ENCODE measurements around the gene POMC.
A peak's percentile ranks its signal among the peaks of the same experiment; 100 is the strongest.

POMC gene

DNA sequence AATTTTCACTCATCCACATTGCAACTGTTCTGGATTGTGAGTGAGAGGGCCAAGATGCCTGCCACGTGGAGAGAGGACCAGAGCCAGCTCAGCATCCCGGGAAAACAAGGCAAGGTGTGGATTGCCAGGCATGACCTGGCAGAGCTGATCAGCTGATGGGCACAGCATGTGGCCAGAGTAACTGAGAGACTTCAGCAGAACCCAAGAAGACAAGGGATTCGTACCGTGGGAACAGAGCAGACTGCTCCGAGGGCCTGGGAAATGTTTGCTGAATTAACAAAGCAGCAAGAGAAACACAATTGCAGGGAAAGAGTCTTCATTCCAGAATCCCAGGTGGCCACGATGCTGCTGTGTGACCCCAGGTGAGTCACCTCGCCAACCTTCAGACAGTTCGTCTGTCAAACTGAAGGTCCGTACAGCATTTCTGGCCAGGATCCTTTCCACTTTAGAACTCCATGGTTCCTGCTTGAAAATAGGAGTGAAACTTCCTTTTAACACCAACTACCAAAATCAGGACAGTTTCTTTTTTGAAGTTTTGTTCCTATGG lies 26.3 kb upstream of the POMC start:
- ATAC-seq (no peak), DNase-seq (ENCODE audit: low spot score in 2 of 2) (no peak)
- Mint-ChIP-seq H3K4me1 (peaks cover 7% of the 10 kb centered on the region), H3K9me3 (no peaks in the 10 kb centered on the region), H3K36me3 (no peaks in the 10 kb centered on the region), H3K27ac (no peak overlapping the region), H3K4me3 (no peak overlapping the region)

DNA sequence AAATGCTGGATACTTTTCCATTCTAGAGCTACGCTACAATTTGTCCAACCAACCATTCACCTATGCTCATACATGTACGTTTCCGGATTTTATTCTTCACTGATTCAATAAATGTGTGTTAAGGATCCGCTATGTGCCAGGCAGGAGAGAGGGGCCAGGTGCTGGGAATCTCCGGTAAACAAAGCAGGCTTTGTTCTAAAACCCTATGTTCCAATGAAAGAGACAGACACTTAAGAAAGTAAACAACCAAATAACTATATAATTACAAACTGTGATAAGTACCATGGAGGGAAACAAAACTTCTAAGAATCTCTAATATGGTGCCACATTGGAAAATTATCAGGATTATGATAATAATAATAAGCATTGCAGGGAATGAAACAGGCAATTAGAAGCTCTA lies 22.2 kb upstream of the POMC start:
- ATAC-seq: no peak
- no peak for DNase-seq (ENCODE audit: low spot score in 2 of 2)
- Mint-ChIP-seq H3K4me3 (no peak overlapping the region), H3K36me3 (no peaks in the 10 kb centered on the region), H3K27ac (no peak overlapping the region), H3K4me1 (no peaks in the 10 kb centered on the region), H3K9me3 (no peaks in the 10 kb centered on the region)

DNA sequence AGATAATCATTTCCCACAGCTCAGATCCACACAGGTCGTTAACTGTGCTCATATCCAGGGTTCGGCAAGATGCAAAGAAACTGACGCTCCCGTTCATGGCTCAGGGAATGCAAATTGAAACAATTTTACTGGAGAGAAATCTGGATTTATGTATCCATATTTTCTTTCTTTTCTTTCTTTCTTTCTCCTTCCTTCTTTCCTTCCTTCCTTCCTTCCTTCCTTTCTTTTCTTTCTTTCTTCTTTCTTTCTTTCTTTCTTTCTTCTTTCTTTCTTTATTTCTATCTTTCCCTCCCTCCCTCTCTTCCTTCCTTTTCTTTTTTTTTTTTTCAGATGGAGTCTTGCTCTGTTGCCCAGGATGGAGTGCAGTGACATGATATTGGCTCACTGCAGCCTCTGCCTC lies 20.0 kb upstream of the POMC start:
- no peaks in the 10 kb centered on the region for H3K9me3 Mint-ChIP-seq
- ATAC-seq: no peak
- H3K36me3 Mint-ChIP-seq: no peaks in the 10 kb centered on the region
- no peak overlapping the region for H3K4me3 Mint-ChIP-seq
- no peak for DNase-seq (ENCODE audit: low spot score in 2 of 2)
- no peak overlapping the region for H3K27ac Mint-ChIP-seq
- no peaks in the 10 kb centered on the region for H3K4me1 Mint-ChIP-seq

DNA sequence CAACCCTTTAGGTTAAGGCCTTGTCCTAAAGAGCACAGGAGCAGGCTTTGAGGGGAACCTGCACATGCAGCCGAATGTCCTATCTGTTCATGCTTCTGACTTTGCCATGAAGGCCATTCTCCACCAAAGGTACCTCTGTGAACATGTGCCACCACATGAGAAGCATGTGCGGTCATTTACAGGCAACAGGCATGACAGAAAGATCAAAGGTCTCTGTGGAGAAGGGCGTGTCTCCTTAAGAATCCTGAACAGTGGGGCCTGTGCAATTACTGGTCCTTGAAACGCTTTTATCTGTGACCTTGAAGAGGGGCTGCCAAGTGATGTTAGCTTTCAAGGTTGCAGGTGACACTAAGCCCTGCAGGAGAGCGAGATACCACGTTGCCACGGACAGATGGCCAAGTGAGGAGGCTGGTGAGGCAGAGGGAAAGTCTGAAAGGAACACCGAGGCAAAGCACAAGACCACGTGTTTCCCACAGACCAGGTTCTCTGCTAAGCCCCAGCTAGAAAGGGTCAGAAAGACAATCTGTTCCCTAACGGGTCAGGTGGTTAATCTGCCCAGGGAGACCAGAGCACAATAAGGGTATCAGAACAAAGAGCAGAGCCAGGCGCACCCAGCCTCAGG lies 19.5 kb upstream of the POMC start:
- no peak overlapping the region for H3K4me3 Mint-ChIP-seq
- H3K27ac Mint-ChIP-seq: no peak overlapping the region

DNA sequence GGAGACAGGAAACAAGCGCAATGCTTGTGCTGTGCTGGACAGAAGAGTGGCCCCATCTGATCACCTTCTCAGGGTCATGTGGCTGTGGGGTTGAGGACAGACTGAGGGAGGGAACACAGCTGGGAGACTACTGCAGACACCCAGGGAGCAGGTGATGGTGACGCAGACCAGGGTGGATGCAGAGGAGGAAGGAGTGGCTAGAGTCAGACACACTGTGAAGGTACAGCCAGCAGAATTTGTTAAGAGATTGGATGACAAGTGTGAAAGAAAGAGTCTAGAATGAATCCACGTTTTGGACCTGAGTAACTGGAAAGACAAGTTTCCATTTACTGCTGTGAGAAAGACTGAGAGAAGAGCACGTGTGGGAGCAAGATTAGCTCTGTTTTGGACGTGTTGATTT lies 15.9 kb upstream of the POMC start:
- DNase-seq (ENCODE audit: low spot score in 2 of 2) (no peak), ATAC-seq (no peak)
- Mint-ChIP-seq H3K9me3 (no peaks in the 10 kb centered on the region), H3K4me1 (no peaks in the 10 kb centered on the region), H3K27ac (no peak overlapping the region), H3K4me3 (no peak overlapping the region), H3K36me3 (no peaks in the 10 kb centered on the region)

More for the DNA sequence above, 19.5 kb upstream of the POMC start:
- DNase-seq (ENCODE audit: low spot score in 2 of 2): no peak
- Mint-ChIP-seq H3K4me1 (no peaks in the 10 kb centered on the region), H3K9me3 (no peaks in the 10 kb centered on the region), H3K36me3 (no peaks in the 10 kb centered on the region)
- ATAC-seq: no peak

DNA sequence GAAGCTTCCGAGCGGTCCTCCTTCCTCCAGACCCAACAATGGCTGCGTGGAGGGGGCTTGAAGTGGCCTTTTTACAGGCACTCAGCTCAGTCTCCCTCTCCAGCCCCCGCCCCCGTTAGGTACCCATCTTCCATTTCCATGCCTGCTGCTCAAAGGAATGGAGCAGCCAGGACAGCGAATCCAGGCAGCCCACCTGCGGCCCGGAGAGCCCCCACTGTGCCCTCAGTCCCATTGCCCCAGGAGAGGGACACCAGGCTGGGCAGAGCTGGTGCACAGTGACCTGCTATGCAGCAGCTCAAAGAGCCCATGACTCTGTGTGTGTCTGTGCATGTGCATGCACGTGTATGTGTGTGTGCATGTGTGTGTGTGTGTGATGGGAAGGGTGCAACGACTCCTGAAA lies 10.6 kb upstream of the POMC start:
- H3K27ac Mint-ChIP-seq: no peak overlapping the region
- H3K4me1 Mint-ChIP-seq: no peaks in the 10 kb centered on the region
- no peak for DNase-seq (ENCODE audit: low spot score in 2 of 2)
- ATAC-seq: no peak
- H3K9me3 Mint-ChIP-seq: no peaks in the 10 kb centered on the region
- H3K36me3 Mint-ChIP-seq: no peaks in the 10 kb centered on the region
- H3K4me3 Mint-ChIP-seq: no peak overlapping the region

DNA sequence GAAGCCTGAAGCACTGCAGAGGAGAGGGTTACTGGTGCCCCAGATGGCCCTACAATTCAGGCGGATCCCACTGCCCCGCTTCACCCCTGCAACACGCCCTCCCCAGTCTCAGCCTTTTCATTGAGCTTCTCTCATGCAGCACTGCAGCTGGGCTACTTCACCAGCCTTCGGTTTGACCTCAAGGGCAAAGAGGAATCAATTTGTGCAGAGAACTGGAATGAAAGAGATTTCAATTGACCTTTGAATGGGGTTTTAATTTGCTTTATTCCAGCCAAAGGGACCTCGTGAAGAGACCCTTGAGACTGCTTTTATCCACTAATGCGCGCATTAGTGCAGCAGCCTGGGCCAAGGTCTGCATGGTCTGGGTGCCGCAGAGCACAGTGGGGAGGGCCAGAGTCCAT lies 8.8 kb upstream of the POMC start:
- DNase-seq (ENCODE audit: low spot score in 2 of 2) (no peak), ATAC-seq (no peak)
- Mint-ChIP-seq H3K27ac (no peak overlapping the region), H3K9me3 (no peaks in the 10 kb centered on the region), H3K4me3 (no peak overlapping the region), H3K4me1 (no peaks in the 10 kb centered on the region), H3K36me3 (no peaks in the 10 kb centered on the region)

DNA sequence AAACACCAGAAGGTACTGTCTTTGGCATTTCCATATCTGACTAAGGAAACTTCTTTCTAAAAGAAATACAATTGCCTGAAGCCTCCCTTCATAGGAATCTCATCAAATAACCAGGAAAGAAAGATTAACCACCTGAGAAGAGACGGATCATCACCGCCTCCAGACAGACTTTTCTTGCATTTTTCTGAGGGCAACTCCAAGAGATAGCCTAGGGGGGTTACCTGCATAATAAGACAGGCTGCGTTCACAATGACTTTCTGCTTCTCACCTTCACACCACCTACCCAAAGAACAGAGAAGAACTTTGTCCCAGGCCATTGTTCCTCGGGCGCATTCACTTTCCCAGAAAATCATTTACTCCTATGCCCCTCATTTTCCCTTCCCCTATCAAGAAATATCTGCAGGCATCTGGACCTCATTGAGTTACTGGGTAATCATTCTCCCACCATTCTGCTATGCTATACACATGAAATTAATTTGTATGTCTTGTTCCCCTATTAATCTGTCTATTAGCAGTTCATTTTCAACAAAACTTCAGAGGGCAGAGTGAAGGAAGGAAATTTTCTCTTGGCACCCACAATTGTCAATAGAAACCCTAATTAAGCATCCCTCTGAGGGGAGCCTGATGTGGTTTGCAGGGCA lies 8.3 kb upstream of the POMC start:
- Mint-ChIP-seq H3K27ac (no peak overlapping the region), H3K9me3 (no peaks in the 10 kb centered on the region), H3K4me3 (no peak overlapping the region), H3K4me1 (no peaks in the 10 kb centered on the region), H3K36me3 (no peaks in the 10 kb centered on the region)
- DNase-seq (ENCODE audit: low spot score in 2 of 2) (no peak), ATAC-seq (no peak)

DNA sequence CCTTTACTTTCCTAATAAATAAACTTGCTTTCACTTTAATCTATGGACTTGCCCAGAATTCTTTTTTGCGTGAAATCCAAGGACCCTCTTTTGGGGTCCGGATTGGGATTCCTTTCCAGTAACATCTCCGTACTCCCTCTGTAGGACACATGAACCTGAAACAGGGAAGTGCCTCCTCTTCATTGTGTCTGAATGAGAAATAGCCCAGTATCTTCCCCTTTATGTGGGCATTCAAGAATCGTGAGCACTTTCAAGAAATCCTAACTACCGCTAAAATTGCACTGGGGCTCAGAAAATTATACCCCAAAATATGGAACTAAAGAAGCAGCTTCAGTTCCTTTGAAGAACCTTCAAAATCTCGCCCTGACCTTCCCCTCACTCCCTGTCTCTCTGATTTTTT lies 7.8 kb upstream of the POMC start:
- Mint-ChIP-seq H3K9me3 (no peaks in the 10 kb centered on the region), H3K36me3 (no peaks in the 10 kb centered on the region), H3K4me3 (no peak overlapping the region), H3K4me1 (no peaks in the 10 kb centered on the region), H3K27ac (no peak overlapping the region)
- no peak for ATAC-seq
- no peak for DNase-seq (ENCODE audit: low spot score in 2 of 2)

DNA sequence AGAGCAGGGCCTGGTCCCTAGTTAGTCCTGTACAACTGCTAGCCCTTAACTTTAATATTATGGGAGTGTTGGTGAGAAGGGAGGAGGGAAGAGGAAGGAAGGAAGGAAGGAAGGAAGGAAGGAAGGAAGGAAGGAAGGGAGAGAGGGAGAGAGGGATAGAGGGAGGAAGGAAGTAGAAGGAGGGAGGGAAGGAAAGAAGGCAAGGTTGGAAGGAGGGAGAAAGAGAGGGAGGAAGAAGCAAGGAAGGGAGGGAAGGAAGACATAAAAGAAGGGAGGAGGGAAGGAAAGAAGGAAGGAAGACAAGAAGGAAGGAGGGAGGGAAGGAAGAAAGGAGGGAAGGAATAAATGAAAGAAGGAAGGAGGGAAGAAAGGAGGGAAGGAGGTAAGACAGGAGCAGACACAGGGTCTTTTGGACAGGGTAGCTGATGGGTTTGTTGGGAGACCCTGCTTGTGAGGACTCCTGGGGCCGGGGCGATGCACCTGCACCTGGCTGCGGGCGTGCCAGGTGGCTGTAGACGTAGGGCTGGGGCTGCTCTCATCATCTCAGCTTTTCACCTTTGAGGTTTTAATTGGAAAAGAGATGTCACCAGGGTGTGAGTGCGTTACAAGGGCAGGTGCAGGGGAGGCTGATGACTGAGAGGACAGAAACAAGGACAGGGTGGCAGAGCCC lies 5.9 kb upstream of the POMC start:
- Mint-ChIP-seq H3K4me1 (no peaks in the 10 kb centered on the region), H3K27ac (no peak overlapping the region), H3K4me3 (no peak overlapping the region), H3K36me3 (no peaks in the 10 kb centered on the region), H3K9me3 (no peaks in the 10 kb centered on the region)
- ATAC-seq: no peak
- no peak for DNase-seq (ENCODE audit: low spot score in 2 of 2)

DNA sequence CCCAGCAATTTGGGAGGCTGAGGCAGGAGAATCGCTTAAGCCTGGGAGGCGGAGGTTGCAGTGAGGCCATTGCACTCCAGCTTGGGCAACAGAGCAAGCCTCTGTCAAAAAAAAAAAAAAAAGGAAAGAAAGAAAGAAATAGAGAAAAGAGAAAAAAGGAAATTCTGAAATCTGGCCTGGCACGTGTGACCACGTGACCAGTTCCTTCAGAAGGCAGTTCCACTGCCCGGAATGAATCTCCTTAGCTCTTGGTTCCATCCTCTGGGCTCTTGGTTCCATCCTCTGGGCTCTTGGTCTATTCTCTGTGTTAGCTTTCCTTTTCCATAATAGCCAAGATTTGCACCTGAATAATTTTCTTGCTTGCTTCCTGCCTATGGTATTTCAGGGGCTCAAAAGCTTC lies 5.3 kb upstream of the POMC start:
- DNase-seq (ENCODE audit: low spot score in 2 of 2) (no peak), ATAC-seq (no peak)
- no peak overlapping the region for H3K4me3 Mint-ChIP-seq
- no peaks in the 10 kb centered on the region for H3K36me3 Mint-ChIP-seq
- no peak overlapping the region for H3K27ac Mint-ChIP-seq
- peaks cover 2% of the 10 kb centered on the region for H3K4me1 Mint-ChIP-seq
- no peaks in the 10 kb centered on the region for H3K9me3 Mint-ChIP-seq

DNA sequence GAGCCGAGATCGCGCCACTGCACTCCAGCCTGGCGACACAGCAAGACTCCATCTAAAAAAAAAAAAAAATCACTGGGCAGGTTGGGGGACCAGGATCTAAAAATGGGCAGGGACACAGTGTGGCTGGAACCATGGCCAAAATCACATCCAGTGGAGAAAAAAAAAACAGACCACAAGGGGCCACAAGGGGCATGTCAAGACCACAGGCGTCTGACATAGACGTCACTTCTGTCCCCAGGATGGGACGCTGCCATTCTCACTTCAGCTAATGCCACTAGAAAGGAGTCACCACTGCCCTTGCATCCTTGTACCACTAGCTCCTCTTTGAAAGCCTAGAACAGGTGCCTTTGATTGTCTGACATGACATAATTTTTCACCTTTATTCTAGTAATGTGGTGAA lies 2.5 kb upstream of the POMC start:
- DNase-seq (ENCODE audit: low spot score in 2 of 2): no peak
- H3K36me3 Mint-ChIP-seq: no peaks in the 10 kb centered on the region
- H3K4me3 Mint-ChIP-seq: no peak overlapping the region
- no peaks in the 10 kb centered on the region for H3K9me3 Mint-ChIP-seq
- peaks cover 16% of the 10 kb centered on the region for H3K4me1 Mint-ChIP-seq
- ATAC-seq: no peak
- no peak overlapping the region for H3K27ac Mint-ChIP-seq

DNA sequence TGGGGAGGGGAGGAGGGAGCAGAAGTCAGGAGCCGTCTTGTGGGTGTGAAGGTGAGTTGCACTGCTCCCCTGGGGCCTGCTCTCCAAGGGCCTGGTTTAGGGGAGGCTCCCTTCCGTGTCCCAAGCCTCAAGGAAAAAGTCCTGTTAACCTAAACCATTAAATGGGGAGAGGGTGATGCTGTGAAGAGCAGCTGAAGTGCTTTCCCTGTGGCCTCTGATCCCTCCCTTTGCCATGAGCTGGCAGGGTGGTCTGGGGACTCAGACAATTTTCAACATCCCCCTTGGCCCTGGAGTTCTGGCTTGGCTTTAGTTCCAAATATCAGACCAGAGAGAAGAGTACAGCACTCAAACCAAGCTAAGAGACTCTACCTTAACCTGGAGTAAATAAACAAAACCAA lies 692 bp upstream of the POMC start:
- Mint-ChIP-seq H3K36me3 (no peaks in the 10 kb centered on the region), H3K9me3 (no peaks in the 10 kb centered on the region), H3K27ac (no peak overlapping the region), H3K4me1 (peaks cover 21% of the 10 kb centered on the region), H3K4me3 (peak overlapping the region; percentile 71)
- DNase-seq (ENCODE audit: low spot score in 2 of 2): no peak
- ATAC-seq: no peak

DNA sequence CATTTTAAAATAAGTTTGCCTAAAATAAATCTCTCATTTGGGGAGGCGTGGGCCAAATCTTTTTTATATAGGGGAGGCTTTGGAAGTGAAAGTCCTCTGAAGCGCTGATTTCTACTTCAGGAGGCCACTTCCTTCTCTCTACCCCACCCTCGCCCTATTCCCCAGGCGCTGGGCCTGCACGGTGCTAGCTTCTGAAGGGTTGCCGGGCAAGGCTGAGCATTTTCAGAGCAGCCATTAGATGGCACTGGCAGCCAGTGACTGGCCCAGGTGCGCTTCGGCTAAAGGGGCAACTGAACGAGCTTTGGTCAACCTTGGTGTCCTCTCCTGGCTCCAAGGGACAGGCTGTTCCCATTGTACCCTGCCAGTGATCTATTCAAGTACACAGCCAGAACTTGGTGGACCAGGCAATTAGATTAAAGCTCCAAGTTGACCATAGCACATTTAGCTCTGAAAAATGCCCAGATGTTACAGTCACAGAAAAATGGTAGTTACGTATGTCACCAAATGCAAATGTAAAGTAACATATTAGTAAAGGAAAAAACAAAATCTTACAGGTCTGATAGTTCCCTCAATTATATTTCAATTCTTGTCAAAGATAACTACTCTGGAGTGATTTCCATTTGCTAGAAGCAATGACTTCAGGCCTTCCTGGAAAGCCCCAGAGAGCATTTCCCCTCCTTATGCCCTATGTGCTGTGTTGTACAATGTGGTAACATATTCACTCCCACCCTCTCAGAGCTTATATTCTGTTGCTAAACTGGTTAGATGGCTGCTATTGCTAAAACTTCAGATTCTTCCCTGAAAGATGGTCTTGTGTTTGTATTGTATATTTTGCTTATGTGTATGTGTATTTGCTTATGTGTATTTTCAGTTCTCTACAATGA lies 2.1 kb downstream of the POMC start:
- ATAC-seq (peak; percentile 54), DNase-seq (ENCODE audit: low spot score in 2 of 2) (no peak)
- Mint-ChIP-seq H3K4me1 (peaks cover 21% of the 10 kb centered on the region), H3K27ac (no peak overlapping the region), H3K9me3 (no peaks in the 10 kb centered on the region), H3K36me3 (no peaks in the 10 kb centered on the region), H3K4me3 (peak overlapping the region; percentile 71)

DNA sequence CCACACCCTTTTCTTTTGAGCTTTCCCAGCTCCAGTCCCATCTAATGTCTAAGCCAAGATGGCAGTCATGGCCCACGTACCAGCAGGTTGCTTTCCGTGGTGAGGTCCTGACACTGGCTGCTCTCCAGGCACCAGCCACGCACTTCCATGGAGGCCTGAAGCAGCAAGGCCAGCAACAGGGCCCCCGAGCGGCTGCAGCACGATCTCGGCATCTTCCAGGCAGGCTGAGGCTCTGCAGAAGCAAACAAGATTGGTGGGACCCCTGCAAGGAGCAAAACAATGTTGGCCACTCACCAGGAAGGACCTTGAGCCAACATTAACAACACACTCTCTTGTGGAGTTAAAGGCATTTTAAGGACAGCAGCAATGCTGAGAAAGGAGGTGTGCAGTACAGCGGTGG lies 3.8 kb downstream of the POMC start:
- Mint-ChIP-seq H3K27ac (no peak overlapping the region), H3K36me3 (peaks cover 9% of the 10 kb centered on the region), H3K4me3 (no peak overlapping the region), H3K9me3 (no peaks in the 10 kb centered on the region), H3K4me1 (peaks cover 28% of the 10 kb centered on the region)
- DNase-seq (ENCODE audit: low spot score in 2 of 2) (no peak), ATAC-seq (no peak)

All from stimulated activated effector memory CD8-positive, alpha-beta T cell treated with anti-CD3 and anti-CD28 coated beads, Interleukin-12 subunit alpha, Interleukin-12 subunit beta, amount 100 ng/mL, for 72 hours (primary cell).